Transverse colon (tissue), 4 donors: ENCODE results near the gene GSG1L. TPM values are rescaled to one million over a fixed set of nuclear protein-coding genes. Genes with fewer than 3 reads are reported as not detected.

Source experiments
- DNase-seq: peaks from one replicate; pipeline ENCODE4 v3.0.0-alpha.2; 2019
- H3K27ac ChIP-seq, 4 donors: fragments of 200-600 bp; sonication (generic); 2 replicates each; pipeline ENCODE4 v1.5.1; 2016 to 2018; ENCODE audit warnings: inconsistent platforms in 4 of 4
- H3K27me3 ChIP-seq: fragments of 200-600 bp; sonication (generic); 2 replicates; pipeline ENCODE4 v1.5.1; 2017; ENCODE audit warnings: inconsistent platforms
- H3K36me3 ChIP-seq, 4 donors: fragments of 200-600 bp; sonication (generic); 2 replicates each; pipeline ENCODE4 v1.5.1; 2017 to 2019; ENCODE audit warnings: inconsistent platforms in 4 of 4
- H3K4me1 ChIP-seq, 4 donors: fragments of 200-600 bp; sonication (generic); 2 replicates each; pipeline ENCODE4 v1.5.1; 2017 to 2020; ENCODE audit warnings: inconsistent platforms in 4 of 4
- H3K4me3 ChIP-seq, 4 donors: fragments of 200-600 bp; sonication (generic); 1 replicate in 1 of 4; 2 replicates in 3 of 4; pipeline versions ENCODE4 v1.5.1 to v1.6.1; 2017 to 2019; ENCODE audit warnings: inconsistent platforms in 4 of 4
- H3K9me3 ChIP-seq, 2 donors: fragments of 200-600 bp; sonication (generic); 2 replicates each; pipeline ENCODE4 v1.5.1; 2017 to 2019; ENCODE audit warnings: inconsistent platforms in 2 of 2
- EP300 ChIP-seq: sonication (generic); formaldehyde crosslinking; IDR thresholded peaks from one replicate; pipeline ENCODE4 v1.6.1; 2017; ENCODE audit warnings: antibody characterized with exemption, low read depth
- POLR2A ChIP-seq: fragments of 450-650 bp; IDR thresholded peaks from one replicate; pipeline ENCODE4 v1.6.1; 2016; ENCODE audit warnings: antibody characterized with exemption, mild to moderate bottlenecking, moderate library complexity
- POLR2AphosphoS5 ChIP-seq, 3 donors: sonication (generic); formaldehyde crosslinking; IDR thresholded peaks; one replicate each; pipeline ENCODE4 v1.6.1; 2016; ENCODE audit warnings: antibody characterized with exemption in 3 of 3
- WGBS, 2 donors: methylation state at CpG; one replicate each; pipeline ENCODE4 v1.1.5; 2018; ENCODE audit warnings: low coverage in 1 of 2; 5-methylcytosine and 5-hydroxymethylcytosine counted together
- in situ Hi-C, 4 donors: fragments of 200-750 bp; cut with MboI; loops; one replicate each; pipeline versions ENCODE4 v1.15.0 to v1.15.1; 2017; ENCODE audit warnings: low sequenced_read_pairs in 3 of 4, low pct_ligation_motif_present in 1 of 4, low pct_unique_long_range_greater_than_20kb in 1 of 4
- intact Hi-C: fragments of 100-400 bp; cut with DNase I; formaldehyde crosslinking; loops from one replicate; pipeline ENCODE4 v1.15.1; 2023; ENCODE audit warnings: low total_unique reads
- total RNA-seq, 4 donors: library from RNA; depleted of rRNA; stranded (reverse); fragments of >200 nt; gene quantifications; one replicate each; pipeline ENCODE4 v1.1.0, GENCODE V29; 2016
- TF ChIP-seq, protein P1 (sequence below), 5 experiments: fragments of 200-600 bp in 3 of 5; fragments of 450-650 bp in 2 of 5; sonication (generic) in 3 of 5; IDR thresholded peaks; 1 replicate in 2 of 5; 2 replicates in 3 of 5; pipeline ENCODE4 v1.5.1; 2016 to 2017; ENCODE audit warnings: antibody characterized with exemption in 5 of 5, inconsistent platforms in 3 of 5, mild to moderate bottlenecking in 2 of 5, moderate library complexity in 1 of 5

GSG1L gene
- total RNA-seq, 4 donors from 2014 or later: not detected

- no peaks in the 10 kb centered on the region for H3K4me1 ChIP-seq
- WGBS, 2 donors: 43 to 61% methylated on average over 2 of the region's 2 CpGs
- in situ Hi-C loops: no loop called here
- H3K27ac ChIP-seq: no peak overlapping the region
- H3K4me3 ChIP-seq: no peak overlapping the region
- intact Hi-C loops: no loop called here
- no peaks in the 10 kb centered on the region for H3K36me3 ChIP-seq
- no peaks in the 10 kb centered on the region for H3K9me3 ChIP-seq
- no peaks in the 10 kb centered on the region for H3K27me3 ChIP-seq
- no peak for DNase-seq
- TF ChIP-seq, protein P1, sequence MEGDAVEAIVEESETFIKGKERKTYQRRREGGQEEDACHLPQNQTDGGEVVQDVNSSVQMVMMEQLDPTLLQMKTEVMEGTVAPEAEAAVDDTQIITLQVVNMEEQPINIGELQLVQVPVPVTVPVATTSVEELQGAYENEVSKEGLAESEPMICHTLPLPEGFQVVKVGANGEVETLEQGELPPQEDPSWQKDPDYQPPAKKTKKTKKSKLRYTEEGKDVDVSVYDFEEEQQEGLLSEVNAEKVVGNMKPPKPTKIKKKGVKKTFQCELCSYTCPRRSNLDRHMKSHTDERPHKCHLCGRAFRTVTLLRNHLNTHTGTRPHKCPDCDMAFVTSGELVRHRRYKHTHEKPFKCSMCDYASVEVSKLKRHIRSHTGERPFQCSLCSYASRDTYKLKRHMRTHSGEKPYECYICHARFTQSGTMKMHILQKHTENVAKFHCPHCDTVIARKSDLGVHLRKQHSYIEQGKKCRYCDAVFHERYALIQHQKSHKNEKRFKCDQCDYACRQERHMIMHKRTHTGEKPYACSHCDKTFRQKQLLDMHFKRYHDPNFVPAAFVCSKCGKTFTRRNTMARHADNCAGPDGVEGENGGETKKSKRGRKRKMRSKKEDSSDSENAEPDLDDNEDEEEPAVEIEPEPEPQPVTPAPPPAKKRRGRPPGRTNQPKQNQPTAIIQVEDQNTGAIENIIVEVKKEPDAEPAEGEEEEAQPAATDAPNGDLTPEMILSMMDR (IDR thresholded peaks at IDR 0.05): no peak
- TF ChIP-seq POLR2A: no peak
These were observed 152.0 kb downstream of the GSG1L start for GRCh38 chr16:27911486-27911885.

DNA sequence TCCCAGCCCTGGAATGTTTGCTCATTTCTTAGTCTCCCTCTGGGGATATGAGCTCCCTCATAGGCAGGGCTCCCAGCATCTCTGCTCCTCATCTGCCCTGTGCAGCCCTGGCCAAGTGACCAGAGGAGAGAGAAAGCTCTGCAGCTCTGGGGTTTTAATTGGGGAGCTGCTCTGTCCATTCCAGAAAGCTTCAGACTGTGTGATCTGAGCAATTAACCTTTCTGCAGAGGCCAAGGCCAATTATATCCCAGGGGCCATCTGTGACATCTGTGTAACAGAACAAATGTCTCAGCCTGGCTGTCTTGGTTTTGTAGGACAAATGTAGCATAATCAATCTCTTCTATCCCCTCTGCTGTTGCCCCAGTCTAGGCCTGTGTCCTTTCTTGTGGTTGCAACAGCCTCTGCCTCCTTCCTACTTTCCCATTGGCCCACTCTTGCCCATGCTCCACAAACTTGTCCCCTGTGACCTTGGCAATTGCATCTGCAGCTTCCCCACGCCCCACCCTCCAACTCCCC lies 156.0 kb downstream of the GSG1L start:
- WGBS, 2 donors: 40 to 41% methylated on average over 1 of the region's 1 CpG
- intact Hi-C loops (no loop called here), in situ Hi-C loops (no loop called here)
- Histone ChIP-seq H3K9me3 (no peaks in the 10 kb centered on the region), H3K36me3 (no peaks in the 10 kb centered on the region), H3K27me3 (no peaks in the 10 kb centered on the region), H3K4me1 (no peaks in the 10 kb centered on the region), H3K27ac (no peak overlapping the region), H3K4me3 (no peak overlapping the region)
- DNase-seq: no peak
- TF ChIP-seq POLR2A (no peak), EP300 (no peak), POLR2AphosphoS5 (IDR thresholded peaks at IDR 0.05) (no peak)

DNA sequence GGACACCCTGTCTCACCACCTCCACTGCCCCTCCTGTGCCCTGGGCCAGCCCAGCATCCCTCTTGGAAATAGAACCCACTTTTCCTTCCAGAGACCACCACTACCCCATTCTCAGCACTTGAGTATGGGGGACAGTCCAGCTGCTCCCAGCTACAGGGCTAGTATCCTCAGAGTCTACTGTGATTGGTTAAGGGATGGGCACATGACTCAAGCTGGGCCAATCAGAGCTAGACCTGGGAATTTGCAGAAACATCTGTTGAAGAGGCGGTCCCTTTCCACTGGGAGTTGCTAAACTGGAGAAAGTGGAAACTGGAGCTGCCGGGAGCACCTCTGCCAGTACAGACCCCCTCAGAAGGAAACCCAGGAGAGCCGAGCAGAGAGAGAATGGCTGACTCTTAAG lies 156.6 kb downstream of the GSG1L start:
- H3K27me3 ChIP-seq: no peaks in the 10 kb centered on the region
- intact Hi-C loops (no loop called here), in situ Hi-C loops (no loop called here)
- H3K27ac ChIP-seq: no peak overlapping the region
- TF ChIP-seq POLR2A (no peak), EP300 (no peak), POLR2AphosphoS5 (IDR thresholded peaks at IDR 0.05) (no peak)
- TF ChIP-seq, protein P1 (IDR thresholded peaks at IDR 0.05): no peak
- H3K36me3 ChIP-seq: no peaks in the 10 kb centered on the region
- no peaks in the 10 kb centered on the region for H3K9me3 ChIP-seq
- no peak for DNase-seq
- no peaks in the 10 kb centered on the region for H3K4me1 ChIP-seq
- H3K4me3 ChIP-seq: no peak overlapping the region
- WGBS, 2 donors: 75% methylated on average over 3 of the region's 3 CpGs; no CpG with 5 or more reads in 1 of the 2 donors

GRCh38 chr16:27903046-27903655 lies 160.4 kb downstream of the GSG1L start:
- intact Hi-C loops (no loop called here), in situ Hi-C loops (no loop called here)
- Histone ChIP-seq H3K9me3 (no peaks in the 10 kb centered on the region), H3K36me3 (no peaks in the 10 kb centered on the region), H3K4me3 (no peak overlapping the region), H3K4me1 (no peaks in the 10 kb centered on the region), H3K27me3 (no peaks in the 10 kb centered on the region), H3K27ac (no peak overlapping the region)
- 56 to 81% methylated on average over 4 to 12 of the region's 12 CpGs for WGBS, 2 donors
- TF ChIP-seq POLR2A (no peak), POLR2AphosphoS5 (IDR thresholded peaks at IDR 0.05) (no peak), EP300 (no peak)
- TF ChIP-seq, protein P1 (IDR thresholded peaks at IDR 0.05): no peak
- no peak for DNase-seq

- H3K4me3 ChIP-seq: no peak overlapping the region
- no peak for DNase-seq
- WGBS, 2 donors: 82 to 89% methylated on average over 5 to 8 of the region's 8 CpGs
- intact Hi-C loops: no loop called here
- no peaks in the 10 kb centered on the region for H3K9me3 ChIP-seq
- H3K27me3 ChIP-seq: no peaks in the 10 kb centered on the region
- TF ChIP-seq POLR2AphosphoS5 (IDR thresholded peaks at IDR 0.05) (no peak), EP300 (no peak), POLR2A (no peak)
- TF ChIP-seq, protein P1 (IDR thresholded peaks at IDR 0.05): no peak
- in situ Hi-C loops: no loop called here
- H3K27ac ChIP-seq: no peak overlapping the region
- no peaks in the 10 kb centered on the region for H3K4me1 ChIP-seq
- H3K36me3 ChIP-seq: no peaks in the 10 kb centered on the region
These were observed 161.0 kb downstream of the GSG1L start for GRCh38 chr16:27902551-27902950.
